ENCODE data around the gene CBLC.

CBLC gene, protein sequence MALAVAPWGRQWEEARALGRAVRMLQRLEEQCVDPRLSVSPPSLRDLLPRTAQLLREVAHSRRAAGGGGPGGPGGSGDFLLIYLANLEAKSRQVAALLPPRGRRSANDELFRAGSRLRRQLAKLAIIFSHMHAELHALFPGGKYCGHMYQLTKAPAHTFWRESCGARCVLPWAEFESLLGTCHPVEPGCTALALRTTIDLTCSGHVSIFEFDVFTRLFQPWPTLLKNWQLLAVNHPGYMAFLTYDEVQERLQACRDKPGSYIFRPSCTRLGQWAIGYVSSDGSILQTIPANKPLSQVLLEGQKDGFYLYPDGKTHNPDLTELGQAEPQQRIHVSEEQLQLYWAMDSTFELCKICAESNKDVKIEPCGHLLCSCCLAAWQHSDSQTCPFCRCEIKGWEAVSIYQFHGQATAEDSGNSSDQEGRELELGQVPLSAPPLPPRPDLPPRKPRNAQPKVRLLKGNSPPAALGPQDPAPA

DNA sequence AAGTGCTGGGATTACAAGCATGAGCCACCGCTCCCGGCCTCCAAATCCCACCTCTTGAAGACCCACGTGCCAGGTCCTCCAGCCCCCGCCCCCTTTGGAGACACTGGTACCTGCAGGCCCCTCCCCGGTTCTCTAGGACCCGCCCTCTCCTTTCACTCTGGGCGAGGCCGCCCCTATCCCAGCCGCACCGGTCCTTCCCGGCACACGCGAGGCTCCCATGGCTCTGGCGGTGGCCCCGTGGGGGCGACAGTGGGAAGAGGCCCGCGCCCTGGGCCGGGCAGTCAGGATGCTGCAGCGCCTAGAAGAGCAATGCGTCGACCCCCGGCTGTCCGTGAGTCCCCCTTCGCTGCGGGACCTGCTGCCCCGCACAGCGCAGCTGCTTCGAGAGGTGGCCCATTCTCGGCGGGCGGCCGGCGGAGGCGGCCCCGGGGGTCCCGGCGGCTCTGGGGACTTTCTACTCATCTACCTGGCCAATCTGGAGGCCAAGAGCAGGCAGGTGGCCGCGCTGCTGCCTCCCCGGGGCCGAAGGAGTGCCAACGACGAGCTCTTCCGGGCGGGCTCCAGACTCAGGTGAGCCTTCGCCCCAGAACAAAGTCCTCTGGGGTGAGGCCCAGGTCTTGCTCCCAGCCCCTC, at the start of gene CBLC:
TSS of gene CBLC (plus strand) at position 176 of the 633 bp plus-strand sequence. CDS start at position 218, 42 bp downstream.
- no peak for DNase-seq

DNA sequence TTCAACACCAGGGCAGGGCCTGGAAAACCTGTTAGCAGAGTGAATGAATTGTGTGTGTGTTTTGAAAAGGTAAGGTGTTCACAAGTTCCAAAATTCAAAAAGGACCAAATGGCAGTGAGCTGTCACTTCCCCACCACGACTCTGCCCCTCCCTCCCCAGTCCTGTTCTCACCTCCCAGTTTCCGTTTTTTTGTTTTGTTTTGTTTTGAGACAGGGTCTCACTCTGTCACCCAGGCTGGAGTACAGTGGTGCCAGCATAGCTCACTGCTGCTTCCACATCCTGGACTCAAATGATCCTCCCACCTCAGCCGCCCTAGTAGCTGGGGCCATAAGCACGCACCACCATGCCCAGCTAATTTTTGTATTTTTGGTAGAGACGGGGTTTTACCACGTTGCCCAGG, 49.5 kb upstream of the CBLC start:
- DNase-seq, result no peak

DNA sequence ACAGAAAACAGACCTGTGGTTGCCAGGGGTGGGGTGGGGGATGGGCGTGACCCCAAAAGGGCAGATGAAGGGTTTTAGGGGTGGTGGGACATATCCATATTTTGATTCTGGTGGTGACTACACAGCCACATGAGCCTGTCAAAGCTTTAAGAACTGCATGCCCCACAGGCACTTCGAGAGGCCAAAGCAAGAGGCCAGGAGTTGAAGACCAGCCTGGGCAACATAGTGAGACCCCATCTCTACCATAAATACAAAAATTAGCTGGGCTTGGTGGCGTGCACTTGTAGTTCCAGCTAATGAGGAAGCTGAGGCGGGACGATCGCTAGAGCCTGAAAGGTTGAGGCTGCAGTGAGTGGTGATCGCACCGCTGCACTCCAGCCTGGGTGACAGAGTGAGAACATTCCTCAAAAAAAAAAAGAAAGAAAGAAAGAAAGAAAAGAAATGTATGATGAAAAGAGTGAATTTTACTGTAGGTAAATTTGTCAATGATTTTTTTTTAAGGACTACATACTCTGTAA, 48.1 kb upstream of the CBLC start:
- no peak for DNase-seq

DNA sequence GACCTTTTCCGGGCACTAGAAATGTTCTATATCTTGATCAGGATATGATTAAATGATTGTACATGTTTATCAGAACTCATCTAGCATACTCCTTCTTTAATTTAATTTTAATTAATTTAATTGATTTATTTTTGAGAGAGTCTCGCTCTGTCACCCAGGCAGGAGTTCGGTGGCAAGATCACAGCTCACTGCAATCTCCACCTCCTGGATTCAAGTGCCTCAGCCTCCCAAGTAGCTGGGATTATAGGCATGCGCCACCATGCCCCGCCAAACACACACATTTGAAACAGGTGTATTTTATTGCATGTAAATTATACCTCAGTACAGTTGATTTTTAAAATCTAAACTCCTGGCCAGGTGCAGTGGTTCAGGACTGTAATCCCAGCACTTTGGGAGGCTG, 46.6 kb upstream of the CBLC start:
- no peak for DNase-seq

DNA sequence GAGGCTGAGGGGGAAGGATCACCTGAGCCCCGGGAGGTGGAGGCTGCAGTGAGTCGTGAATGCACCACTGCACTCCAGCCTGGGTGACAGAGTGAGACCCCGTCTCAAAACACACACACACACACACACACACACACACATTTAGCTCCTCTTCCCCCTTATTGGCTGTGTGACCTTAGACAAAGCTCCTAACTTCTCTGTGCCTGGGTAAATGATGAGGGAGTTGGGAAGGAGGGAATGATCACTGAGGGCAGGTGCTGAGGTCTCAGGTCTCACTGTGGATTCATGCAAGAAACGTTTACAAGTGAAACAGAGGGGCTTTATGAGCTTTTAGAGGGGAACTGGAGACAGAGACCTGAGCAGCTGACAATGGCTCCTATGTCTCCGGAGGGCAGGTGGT, 46.1 kb upstream of the CBLC start:
- DNase-seq, result no peak

DNA sequence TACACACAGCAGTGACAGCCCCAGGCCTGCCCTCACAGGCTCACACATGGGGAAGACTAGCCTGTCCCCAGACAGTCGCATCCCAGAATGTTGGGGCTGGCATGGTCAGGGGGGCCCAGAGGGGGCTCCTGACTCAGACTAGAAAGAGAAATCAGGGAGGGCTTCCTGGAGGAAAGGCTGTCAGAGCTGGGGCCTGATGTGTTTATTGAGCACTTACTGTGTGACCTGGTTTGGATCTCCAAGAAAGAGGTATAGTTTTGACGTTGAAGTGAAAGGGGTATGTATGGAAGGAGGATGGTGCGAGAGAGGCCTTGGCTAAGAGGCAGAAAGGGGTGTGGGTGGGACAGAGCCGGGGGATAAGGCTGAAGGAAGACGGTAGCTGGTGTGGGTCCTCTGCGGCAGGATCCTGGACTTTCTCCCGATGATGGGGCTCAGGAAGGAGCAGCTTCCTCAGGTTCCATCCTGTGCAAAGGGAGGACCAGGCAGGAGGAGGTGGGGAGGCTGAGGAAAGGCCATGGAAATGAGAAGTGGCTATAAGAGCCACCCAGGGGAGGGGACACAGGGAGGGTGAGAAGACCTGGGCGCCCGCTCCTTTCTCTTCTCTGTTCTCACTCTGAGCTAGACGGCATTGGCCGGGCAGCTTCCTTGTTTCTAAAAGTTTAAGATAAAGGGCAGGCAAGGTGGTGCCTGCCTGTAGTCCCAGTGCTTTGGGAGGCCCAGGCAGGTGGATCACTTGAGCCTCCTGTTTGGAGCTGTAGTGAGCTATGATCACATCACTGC, 45.3 kb upstream of the CBLC start:
- DNase-seq, result no peak

DNA sequence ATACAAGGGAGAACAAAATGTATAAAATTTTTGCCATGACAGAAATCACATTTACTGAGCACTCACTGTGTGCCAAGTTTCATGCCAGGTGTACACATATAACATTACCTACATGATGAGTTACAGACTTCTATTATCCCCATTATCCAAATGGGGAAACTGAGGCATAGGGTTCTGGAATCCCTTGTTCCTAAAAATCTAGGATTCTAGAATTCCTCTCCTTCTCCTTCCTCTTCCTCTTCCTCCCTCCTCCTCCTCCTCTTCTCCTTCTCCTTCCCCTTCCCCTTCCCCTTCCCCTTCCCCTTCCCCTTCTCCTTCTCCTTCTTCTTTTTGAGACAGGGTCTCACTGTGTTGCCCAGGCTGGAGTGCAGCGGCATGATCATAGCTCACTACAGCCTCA, 43.3 kb upstream of the CBLC start:
- DNase-seq, result no peak

DNA sequence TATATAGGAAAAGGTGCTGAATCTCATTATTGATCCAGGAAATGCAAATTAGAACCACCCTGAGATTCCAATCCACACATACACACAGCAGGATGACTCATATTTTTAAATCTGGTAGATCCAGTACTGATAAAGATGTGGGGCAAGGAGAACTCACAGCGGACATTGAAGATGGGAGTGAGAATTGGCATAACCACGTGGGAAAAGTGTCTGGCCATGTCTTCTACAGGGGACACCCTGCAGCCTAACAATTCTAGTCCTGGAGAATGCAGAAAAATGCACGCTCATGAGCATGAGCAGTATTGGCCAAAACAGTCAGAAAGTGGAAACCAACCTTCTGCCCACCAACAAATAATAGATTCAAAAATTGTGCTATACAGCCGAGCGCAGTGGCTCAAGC, 42.7 kb upstream of the CBLC start:
- DNase-seq, result no peak

DNA sequence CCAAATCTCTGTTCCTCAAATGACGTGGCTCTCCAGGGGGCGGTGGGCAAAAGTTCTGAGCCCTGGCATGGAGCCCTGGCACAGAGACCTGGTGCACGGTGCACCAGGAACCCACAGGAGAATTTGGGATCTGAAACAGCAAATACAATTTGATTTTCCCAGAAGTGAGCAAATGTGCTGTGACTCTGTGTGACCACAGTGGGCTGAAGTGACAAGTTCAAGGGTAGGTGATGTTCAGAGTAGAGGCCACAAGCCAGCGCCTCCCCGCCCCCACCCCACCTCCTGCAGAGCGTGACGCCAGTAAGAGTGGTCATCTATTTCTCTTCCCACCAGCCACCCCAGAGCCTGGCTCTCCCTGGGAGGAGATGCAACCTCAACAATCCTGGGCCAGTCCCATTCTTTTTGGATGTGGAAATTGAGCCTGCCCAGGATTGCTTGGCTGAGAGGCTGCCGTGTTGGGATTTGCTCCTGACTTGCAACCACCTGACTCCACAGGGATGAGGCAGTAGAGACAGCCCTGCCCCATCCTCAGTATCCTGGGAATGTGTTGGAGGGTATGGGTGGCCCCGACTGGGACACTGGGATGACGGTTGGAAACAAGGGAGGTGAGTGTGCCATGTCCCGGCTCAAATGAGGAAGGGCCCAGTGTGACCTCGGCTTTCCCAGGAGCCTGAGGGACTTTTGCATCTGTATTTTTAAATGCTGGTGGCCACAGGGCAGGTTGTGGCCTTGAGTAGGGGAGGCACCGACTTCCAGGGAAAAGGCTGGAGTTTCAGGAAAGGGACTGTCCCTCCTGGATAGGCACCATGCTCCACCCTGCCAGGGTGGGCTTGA, 40.2 kb upstream of the CBLC start:
- no peak for DNase-seq

DNA sequence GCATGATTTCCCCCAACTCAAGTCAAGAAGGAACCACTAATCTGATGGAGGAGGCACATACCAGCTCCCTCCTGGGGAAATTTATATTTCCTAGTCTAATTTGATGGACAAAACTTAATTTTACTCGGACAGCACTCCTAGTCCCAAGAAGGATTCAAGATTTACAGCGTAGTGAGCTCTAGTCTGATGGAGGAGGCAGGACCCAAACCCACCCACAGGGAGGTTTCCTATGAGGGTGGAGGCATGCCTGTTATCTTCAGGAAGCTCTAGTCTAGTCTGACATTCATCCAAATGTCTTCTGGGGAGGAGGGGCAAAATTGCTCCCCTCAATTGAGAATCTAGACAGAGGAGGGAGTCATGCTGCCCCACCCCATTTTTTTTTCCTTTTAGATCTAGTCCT, 39.6 kb upstream of the CBLC start:
- DNase-seq, result no peak

DNA sequence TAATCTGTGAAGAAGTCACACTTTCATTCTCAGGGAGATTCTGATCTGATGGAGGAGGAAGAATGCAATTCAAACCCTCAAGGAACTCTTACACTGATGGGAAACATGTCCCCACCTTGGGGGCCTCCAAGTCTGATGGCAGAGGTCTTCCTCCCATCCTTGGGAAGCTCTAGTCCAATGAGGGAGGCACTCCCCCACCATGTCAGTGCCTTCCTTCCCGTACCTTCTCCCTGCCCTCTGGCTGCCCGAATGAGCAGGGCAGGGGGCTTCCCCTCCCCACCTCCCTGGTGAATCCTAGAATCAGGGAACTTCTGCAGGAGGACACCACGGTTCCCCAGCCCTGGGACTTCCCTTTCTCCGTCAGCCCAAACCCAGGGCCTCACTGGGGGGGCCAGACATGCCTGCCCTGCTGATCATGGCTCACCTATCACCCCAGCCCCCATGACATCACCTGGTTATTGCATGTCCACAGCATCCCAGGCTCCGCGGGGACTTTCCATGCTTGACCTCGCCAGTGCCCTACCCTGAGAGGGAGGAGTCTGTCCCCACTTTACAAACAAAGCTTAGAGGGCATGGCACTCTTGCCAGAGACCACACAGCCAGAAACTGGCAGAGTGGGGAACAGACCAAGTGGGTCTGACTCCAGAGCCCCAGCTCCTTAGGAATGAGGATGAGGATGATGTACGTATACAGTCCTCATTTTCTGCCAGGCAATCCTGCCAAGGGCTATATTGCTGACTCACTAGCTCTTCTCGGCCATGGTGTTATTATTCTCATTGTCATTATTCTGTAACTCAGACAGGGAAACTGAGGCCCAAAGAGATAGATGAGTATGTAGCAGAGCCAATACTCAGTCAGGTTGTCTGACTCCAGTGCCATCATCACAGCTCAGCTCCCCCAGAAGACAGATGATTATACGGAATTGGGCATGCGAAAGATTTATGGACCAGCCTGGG, 38.8 kb upstream of the CBLC start:
- no peak for DNase-seq

DNA sequence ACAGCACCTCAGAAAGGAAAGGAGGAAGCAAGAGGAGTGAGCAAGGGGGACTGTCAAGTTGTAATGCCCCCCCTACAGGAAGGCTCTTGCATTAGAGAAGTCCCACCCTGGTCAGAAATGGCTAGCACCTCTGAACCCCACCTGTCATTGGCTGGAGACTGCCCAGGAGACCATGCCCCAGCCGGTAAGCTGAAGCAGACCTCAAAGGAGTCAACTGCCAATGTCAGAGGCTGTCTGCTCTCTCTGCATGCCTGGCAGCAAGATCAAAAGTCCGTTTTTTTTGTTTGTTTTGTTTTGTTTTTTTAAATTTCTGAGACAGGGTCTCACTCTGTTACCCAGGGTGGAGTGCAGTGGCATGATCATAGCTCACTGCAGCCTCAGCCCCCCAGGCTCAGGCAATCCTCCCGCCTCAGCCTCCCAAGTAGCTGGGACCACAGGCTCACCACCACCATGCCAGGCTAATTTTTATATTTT, 37.3 kb upstream of the CBLC start:
- DNase-seq, result no peak

DNA sequence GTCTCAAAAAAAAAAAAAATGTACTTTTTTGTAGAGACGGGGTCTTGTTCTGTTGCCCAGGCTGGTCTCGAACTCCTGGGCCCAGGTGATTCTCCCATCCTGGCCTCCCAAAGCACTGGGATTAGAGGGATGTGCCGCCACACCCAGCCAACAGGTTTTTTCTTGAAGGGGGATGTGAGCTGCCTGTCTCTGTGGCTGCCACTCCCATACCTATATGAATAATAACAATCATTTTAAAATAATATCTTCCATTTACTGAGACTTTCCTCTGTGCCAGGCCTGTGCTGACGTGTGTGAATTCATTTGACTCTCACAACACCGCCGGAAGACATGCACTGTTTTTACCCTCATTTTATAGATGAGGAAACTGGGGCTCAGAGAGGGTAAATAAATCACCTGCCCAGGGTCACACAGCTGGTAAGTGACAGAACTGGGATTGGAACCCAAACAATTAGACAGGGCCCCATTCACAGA, 36.4 kb upstream of the CBLC start:
- no peak for DNase-seq

DNA sequence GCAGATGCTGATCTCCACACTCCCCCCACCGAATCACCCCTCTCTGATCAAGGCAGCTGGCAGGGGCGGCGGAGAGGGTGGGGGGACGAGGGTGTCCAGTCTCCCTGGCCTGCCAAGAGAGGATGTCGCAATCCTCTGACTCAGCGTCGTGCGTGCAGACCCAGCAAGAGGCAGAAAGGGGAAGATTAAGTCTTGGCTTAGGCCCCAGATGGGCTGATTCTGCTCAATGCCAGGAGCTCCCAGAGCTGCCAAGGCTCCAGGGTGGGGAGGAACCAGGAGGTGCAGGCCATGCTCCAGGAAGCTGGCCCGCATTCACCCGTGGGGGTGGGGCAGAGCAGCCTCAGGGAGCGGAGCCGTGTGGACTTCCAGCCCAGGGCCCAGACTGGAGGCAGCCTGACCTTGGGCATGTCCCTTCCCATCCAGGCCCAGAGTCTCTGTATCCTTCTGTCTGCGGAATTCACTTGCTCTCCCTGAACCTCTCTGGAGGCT, 35.8 kb upstream of the CBLC start:
- no peak for DNase-seq

DNA sequence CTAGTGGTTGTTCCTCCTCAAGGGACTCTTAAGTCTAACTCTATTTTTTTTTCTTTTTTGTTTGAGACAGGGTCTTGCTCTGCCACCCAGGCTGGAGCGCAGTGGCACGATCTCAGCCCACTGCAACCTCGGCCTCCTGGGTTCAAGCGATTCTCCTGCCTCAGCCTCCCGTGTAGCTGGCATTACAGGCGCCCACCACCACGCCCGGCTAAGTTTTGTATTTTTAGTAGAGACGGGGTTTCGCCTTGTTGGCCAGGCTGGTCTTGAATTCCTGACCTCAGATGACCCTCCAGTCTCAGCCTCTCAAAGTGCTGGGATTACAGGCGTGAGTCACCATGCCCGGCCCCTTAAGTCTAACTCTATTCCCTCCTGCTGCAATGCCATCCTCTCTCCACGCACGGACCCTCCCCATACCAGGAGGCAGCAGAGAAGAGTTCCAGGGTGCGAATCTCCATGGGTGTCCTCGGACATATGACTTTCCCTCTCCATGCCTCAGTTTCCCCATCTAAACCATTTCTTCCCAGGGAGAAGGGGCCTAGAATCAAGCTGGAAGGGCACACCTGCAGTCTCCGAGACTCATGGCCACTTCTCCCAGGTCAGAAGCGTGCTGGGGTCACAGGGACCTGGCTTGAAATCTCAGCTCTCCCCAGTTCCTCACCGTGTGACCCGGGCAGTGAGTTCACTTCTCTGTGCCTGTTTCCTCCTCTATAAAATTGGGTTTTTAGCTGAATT, 35.2 kb upstream of the CBLC start:
- DNase-seq, result no peak

DNA sequence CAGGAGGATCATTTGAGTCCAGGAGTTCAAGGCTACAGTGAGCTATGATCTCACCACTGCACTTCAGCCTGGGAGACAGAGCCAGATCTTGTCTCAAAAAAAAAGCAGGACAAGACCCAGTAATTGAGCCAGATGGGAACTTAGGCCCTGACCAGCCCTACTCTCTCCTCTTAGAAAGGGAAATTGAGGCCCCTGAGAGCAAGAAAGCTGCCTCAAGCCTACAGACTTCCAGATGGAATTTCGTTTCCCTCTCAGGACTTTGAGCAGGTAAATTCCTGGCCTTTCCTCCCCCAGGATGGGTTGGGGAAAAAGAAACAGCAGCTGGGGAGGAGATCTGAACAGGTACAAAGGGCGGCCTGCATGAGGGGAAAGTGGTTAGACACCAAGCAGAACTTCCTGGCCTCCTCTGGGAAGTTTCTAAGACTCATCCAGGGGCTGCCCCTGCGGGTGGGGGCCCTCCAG, 32.8 kb upstream of the CBLC start:
- no peak for DNase-seq

DNA sequence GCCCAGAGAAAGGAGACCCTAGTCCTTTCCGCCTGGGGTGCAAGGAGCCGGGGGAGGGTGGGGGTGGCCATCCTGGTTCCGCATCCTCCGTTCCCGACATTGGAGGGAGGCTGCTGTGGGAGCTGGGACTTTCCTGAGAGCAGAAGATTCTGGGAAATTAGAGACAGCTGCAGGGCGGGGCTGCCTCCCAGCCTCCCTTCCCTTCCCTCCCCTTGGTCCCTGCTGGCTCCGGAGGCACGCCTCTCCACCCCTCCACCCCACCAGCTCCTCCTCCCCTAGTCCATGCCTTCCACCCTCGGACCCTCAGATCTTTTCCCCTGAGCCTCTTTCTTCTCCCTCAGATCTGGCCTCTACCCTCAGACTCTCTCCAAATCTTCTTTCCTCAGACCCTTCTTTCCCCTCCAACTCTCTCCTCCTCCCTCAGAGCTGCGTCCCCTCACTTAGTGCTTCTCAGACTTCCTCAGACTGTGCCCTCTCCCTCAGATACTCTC, 32.3 kb upstream of the CBLC start:
- DNase-seq, result no peak

DNA sequence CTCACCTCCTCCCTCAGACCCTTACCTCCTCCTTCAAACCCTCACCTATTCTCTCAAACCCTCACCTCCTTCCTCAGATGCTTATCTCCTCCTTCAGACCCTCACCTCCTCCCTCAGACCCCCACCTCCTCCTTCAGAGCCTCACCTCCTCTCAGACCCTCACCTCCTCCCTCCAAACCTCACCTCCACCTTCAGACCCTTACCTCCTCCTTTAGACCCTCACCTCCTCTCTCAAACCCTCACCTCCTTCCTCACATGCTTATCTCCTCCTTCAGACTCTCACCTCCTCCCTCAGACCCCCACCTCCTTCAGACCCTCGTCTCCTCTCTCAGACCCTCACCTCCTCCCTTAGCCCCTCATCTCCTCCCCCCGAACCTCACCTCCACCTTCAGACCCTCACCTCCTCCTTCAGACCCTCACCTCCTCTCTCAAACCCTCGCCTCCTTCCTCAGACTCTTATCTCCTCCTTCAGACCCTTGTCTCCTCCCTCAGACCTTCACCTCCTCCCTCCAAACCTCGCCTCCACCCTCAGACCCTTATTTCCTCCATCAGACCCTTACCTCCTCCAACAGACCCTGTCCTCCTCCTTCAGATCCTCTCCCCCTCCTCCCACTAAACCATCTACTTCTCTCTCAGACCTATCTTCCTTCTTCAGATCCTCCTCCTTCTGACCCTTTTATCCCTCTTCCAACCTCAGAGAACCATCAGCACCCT, 31.6 kb upstream of the CBLC start:
- DNase-seq, result no peak

DNA sequence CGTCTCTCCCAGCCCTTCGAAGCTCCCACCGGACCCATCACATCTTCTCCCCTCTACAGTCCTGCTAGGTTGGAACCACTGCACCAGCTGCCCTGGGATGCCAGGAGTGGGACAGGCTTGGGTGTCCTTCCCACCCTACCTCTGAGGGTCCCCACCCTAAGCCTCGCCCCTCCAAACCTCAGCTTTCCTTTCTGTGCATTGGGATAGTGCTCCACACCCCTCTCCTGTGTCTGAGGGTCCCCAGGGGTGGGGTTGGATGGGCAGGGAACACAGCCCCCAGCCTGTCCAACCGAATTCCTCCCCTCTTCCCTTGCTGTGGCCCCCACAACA, 31.1 kb upstream of the CBLC start:
- no peak for DNase-seq
